MM.1S (cell line): ENCODE results near the gene NME1.

Experiments
- DNase-seq: peaks from one replicate; pipeline ENCODE4 v3.0.0-alpha.2; 2015
- H2AFZ ChIP-seq: fragments of 300-600 bp; sonication (generic); 2 replicates; pipeline ENCODE4 v1.6.0; 2016; ENCODE audit warnings: antibody characterized with exemption, low read length
- H3F3A ChIP-seq: fragments of 300-600 bp; sonication (generic); 2 replicates; pipeline ENCODE4 v1.6.1; 2016; ENCODE audit warnings: mild to moderate bottlenecking, antibody characterized with exemption, low read length, moderate library complexity, mixed read lengths; ENCODE audit not compliant: insufficient read depth
- H3K27ac ChIP-seq: fragments of 300-600 bp; sonication (generic); 2 replicates; pipeline ENCODE4 v1.5.1; 2016; ENCODE audit warnings: mild to moderate bottlenecking, low read length
- H3K27me3 ChIP-seq: fragments of 300-600 bp; sonication (generic); replicated peaks from 2 replicates; pipeline ENCODE4 v1.6.0; 2016; ENCODE audit warnings: low read length; ENCODE audit not compliant: insufficient read depth
- H3K36me3 ChIP-seq: fragments of 300-600 bp; sonication (generic); replicated peaks from 2 replicates; pipeline ENCODE4 v1.6.1; 2016; ENCODE audit warnings: mild to moderate bottlenecking, low read length, mixed read lengths; ENCODE audit not compliant: insufficient read depth
- H3K4me1 ChIP-seq: fragments of 300-600 bp; sonication (generic); 2 replicates; pipeline ENCODE4 v1.6.1; 2016; ENCODE audit warnings: low read length, mixed read lengths
- H3K4me2 ChIP-seq: fragments of 300-600 bp; sonication (generic); 2 replicates; pipeline ENCODE4 v1.6.0; 2016; ENCODE audit warnings: low read depth, low read length
- H3K4me3 ChIP-seq: fragments of 300-600 bp; sonication (generic); 2 replicates; pipeline ENCODE4 v1.5.1; 2016; ENCODE audit warnings: low read length, mixed read lengths
- H3K79me2 ChIP-seq: fragments of 300-600 bp; sonication (generic); 2 replicates; pipeline ENCODE4 v1.6.1; 2016; ENCODE audit warnings: mixed run types, low read length, mixed read lengths
- H3K9ac ChIP-seq: fragments of 300-600 bp; sonication (generic); 2 replicates; pipeline ENCODE4 v1.6.1; 2016; ENCODE audit warnings: low read length, mixed read lengths
- H3K9me2 ChIP-seq: fragments of 300-600 bp; sonication (generic); replicated peaks from 2 replicates; pipeline ENCODE4 v1.6.1; 2016; ENCODE audit warnings: mild to moderate bottlenecking, low read length, mixed read lengths; ENCODE audit not compliant: insufficient read depth
- H3K9me3 ChIP-seq: fragments of 300-600 bp; sonication (generic); replicated peaks from 2 replicates; pipeline ENCODE4 v1.6.1; 2016; ENCODE audit warnings: mild to moderate bottlenecking, low read length, mixed read lengths; ENCODE audit not compliant: insufficient read depth
- H4K20me1 ChIP-seq: fragments of 300-600 bp; sonication (generic); 2 replicates; pipeline ENCODE4 v1.6.1; 2016; ENCODE audit warnings: mild to moderate bottlenecking, low read length, moderate library complexity, mixed read lengths; ENCODE audit not compliant: insufficient read depth
- CTCF ChIP-seq: fragments of 300-600 bp; sonication (generic); IDR thresholded peaks from 2 replicates; pipeline ENCODE4 v1.5.1; 2016; ENCODE audit warnings: antibody characterized with exemption, low read length, mixed read lengths
- EZH2 ChIP-seq: fragments of 300-600 bp; sonication (generic); optimal IDR thresholded peaks from 2 replicates; pipeline ENCODE3; 2017; ENCODE audit warnings: low read depth, mild to moderate bottlenecking, antibody characterized with exemption, low read length, mixed read lengths
- EZH2phosphoT487 ChIP-seq: fragments of 300-600 bp; sonication (generic); IDR thresholded peaks from 2 replicates; pipeline ENCODE4 v1.6.1; 2018; ENCODE audit warnings: antibody characterized with exemption, low read length

Gene NME1

DNA sequence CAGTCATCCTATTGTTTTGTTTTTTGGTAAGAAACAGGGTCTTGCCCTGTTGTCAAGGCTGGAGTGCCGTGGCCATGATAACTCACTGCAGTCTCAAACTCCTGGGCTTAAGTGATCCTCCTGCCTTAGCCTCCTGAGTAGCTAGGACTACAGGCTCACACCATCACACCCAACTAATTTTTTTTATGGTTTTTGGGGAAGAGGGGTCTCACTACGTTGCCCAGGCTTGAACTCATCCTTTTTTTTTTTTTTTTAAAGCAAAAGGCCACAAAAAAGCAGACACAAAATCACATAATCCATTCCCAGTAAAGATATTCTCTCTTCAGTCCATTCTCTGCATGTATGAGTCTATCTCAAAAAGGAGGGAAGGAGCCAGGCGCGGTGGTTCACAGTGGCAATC, 38.2 kb upstream of the NME1 start:
- peaks cover 12% of the 10 kb centered on the region for H3F3A ChIP-seq
- H3K4me2 ChIP-seq, result no peak overlapping the region
- no peaks in the 10 kb centered on the region for H3K27me3 ChIP-seq
- no peaks in the 10 kb centered on the region for H3K36me3 ChIP-seq
- no peak overlapping the region for H3K27ac ChIP-seq
- no peak overlapping the region for H2AFZ ChIP-seq
- no peaks in the 10 kb centered on the region for H3K9me2 ChIP-seq
- H3K4me3 ChIP-seq, result no peak overlapping the region
- peaks cover 3% of the 10 kb centered on the region; the same call in 1 of the 2 replicates for H4K20me1 ChIP-seq
- H3K4me1 ChIP-seq, result peaks cover 17% of the 10 kb centered on the region
- H3K9ac ChIP-seq, result no peak overlapping the region
- H3K9me3 ChIP-seq, result no peaks in the 10 kb centered on the region
- H3K79me2 ChIP-seq, result peaks cover 98% of the 10 kb centered on the region
- DNase-seq, result no peak
- TF ChIP-seq EZH2, result no peak
- no peak for TF ChIP-seq EZH2phosphoT487
- TF ChIP-seq CTCF, result no peak

GRCh38 chr17:51118330-51119195, 34.8 kb upstream of the NME1 start:
- Histone ChIP-seq H3F3A (peaks cover 28% of the 10 kb centered on the region), H3K9ac (peak overlapping the region; percentile 95; the same call in 1 of the 2 replicates), H3K27ac (no peak overlapping the region), H3K9me2 (no peaks in the 10 kb centered on the region), H3K4me2 (peak overlapping the region; percentile 70), H3K9me3 (no peaks in the 10 kb centered on the region), H3K27me3 (no peaks in the 10 kb centered on the region), H3K79me2 (peaks cover 70% of the 10 kb centered on the region), H3K36me3 (no peaks in the 10 kb centered on the region), H4K20me1 (peaks cover 3% of the 10 kb centered on the region; the same call in 1 of the 2 replicates), H3K4me3 (peak overlapping the region; percentile 99), H3K4me1 (peaks cover 22% of the 10 kb centered on the region), H2AFZ (no peak overlapping the region)
- TF ChIP-seq CTCF, result no peak
- no peak for DNase-seq

- peak overlapping the region; percentile 90 for H3K27ac ChIP-seq
- peak overlapping the region; percentile 70 for H3K4me2 ChIP-seq
- TF ChIP-seq CTCF (0 out of 2 replicates have a peak, but pooled peaks have one; percentile 7), EZH2phosphoT487 (no peak)
- H2AFZ ChIP-seq, result peak overlapping the region; percentile 85; the same call in 1 of the 2 replicates
- peaks cover 3% of the 10 kb centered on the region; the same call in 1 of the 2 replicates for H4K20me1 ChIP-seq
- peak overlapping the region; percentile 99 for H3K4me3 ChIP-seq
- H3F3A ChIP-seq, result peaks cover 28% of the 10 kb centered on the region
- H3K9ac ChIP-seq, result peak overlapping the region; percentile 95
- H3K9me3 ChIP-seq, result no peaks in the 10 kb centered on the region
- peaks cover 22% of the 10 kb centered on the region for H3K4me1 ChIP-seq
- H3K36me3 ChIP-seq, result no peaks in the 10 kb centered on the region
- no peaks in the 10 kb centered on the region for H3K27me3 ChIP-seq
- peaks cover 59% of the 10 kb centered on the region for H3K79me2 ChIP-seq
- DNase-seq, result peak; percentile 40
- no peaks in the 10 kb centered on the region for H3K9me2 ChIP-seq
Observed at GRCh38 chr17:51119415-51120356, 33.7 kb upstream of the NME1 start.
